ENCODE data around the gene SLC25A18.

Gene SLC25A18

GRCh38 chr22:17580441-17581031, 17.2 kb downstream of the SLC25A18 start:
- Histone ChIP-seq H3K9me3 (replicated peaks in 1 of 2; ENCODE audit: control insufficient read depth in 2 of 2, insufficient read depth in 1 of 2, low read depth in 1 of 2, low read length in 2 of 2) (no peaks in the 10 kb centered on the region), H3K18ac (ENCODE audit: low read length) (peak overlapping the region; percentile 87), H3K9ac (ENCODE audit: low read depth, low read length, poor library complexity) (no peak overlapping the region), H2BK12ac (ENCODE audit: low read length) (peak overlapping the region; percentile 6), H2BK5ac (ENCODE audit: low read length) (no peak overlapping the region), H3K4me3 (ENCODE audit: low read length in 2 of 2) (no peak overlapping the region), H2AK5ac (ENCODE audit: low read depth, low read length) (peak overlapping the region; percentile 84), H4K8ac (ENCODE audit: low read depth, low read length) (peak overlapping the region; percentile 93), H3K23ac (ENCODE audit: low read depth, low read length, poor library complexity) (peak overlapping the region; percentile 55), H3K79me1 (ENCODE audit: low read depth, low read length) (no peaks in the 10 kb centered on the region), H3K4me1 (ENCODE audit: control insufficient read depth in 2 of 2, insufficient read depth in 1 of 2, low read depth in 1 of 2, low read length in 2 of 2) (peaks cover 5 to 7% of the 10 kb centered on the region in 2 donors), H3K27ac (replicated peaks; ENCODE audit: low read length) (no peak overlapping the region), H2BK120ac (ENCODE audit: low read depth, low read length) (peak overlapping the region; percentile 54), H3K4me2 (ENCODE audit: insufficient read depth, low read length, poor library complexity, severe bottlenecking) (no peak overlapping the region), H2AFZ (ENCODE audit: low read length) (peak overlapping the region; percentile 75), H3K14ac (ENCODE audit: low read length) (no peak overlapping the region), H3K36me3 (replicated peaks in 1 of 2; ENCODE audit: control insufficient read depth in 2 of 2, insufficient read depth in 2 of 2, low read length in 2 of 2) (no peaks in the 10 kb centered on the region), H2BK15ac (ENCODE audit: low read length) (peak overlapping the region; percentile 75), H3K27me3 (ENCODE audit: control insufficient read depth in 3 of 3, insufficient read depth in 3 of 3, low read depth in 1 of 3, low read length in 3 of 3) (no peaks in the 10 kb centered on the region), H3K4ac (ENCODE audit: low read length) (no peak overlapping the region), H4K91ac (ENCODE audit: low read depth, low read length, poor library complexity) (no peak overlapping the region)
- no CpG with 5 or more reads among the region's 15 CpGs for WGBS, 2 donors (ENCODE audit: extremely low coverage in 2 of 2, insufficient read length in 2 of 2, insufficient replicate concordance in 1 of 2)
- no peak for DNase-seq (ENCODE audit: low spot score)

DNA sequence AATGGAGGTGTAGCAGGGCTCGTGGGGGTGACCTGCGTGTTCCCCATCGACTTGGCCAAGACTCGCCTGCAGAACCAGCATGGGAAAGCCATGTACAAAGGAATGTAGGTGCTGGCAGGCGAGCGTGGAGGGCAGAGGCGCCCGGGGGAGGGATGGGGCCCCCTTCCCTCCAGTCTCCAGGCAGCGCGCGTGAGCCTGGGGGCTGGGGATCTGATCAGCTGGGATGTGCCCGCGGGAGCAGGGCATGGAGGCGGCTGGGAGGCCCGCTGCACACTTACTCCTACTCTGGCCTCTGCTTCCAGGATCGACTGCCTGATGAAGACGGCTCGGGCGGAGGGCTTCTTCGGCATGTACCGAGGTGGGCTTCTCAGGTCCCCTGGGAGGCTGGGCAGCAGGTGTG, 17.8 kb downstream of the SLC25A18 start:
- Histone ChIP-seq H2BK12ac (ENCODE audit: low read length) (peak overlapping the region; percentile 6), H3K4me3 (ENCODE audit: low read length in 2 of 2) (no peak overlapping the region), H3K27me3 (ENCODE audit: control insufficient read depth in 3 of 3, insufficient read depth in 3 of 3, low read depth in 1 of 3, low read length in 3 of 3) (no peaks in the 10 kb centered on the region), H3K4me1 (ENCODE audit: control insufficient read depth in 2 of 2, insufficient read depth in 1 of 2, low read depth in 1 of 2, low read length in 2 of 2) (peaks cover 5 to 6% of the 10 kb centered on the region in 2 donors), H2BK120ac (ENCODE audit: low read depth, low read length) (peak overlapping the region; percentile 54), H3K9me3 (replicated peaks in 1 of 2; ENCODE audit: control insufficient read depth in 2 of 2, insufficient read depth in 1 of 2, low read depth in 1 of 2, low read length in 2 of 2) (no peaks in the 10 kb centered on the region), H3K4ac (ENCODE audit: low read length) (peak overlapping the region; percentile 89), H2AFZ (ENCODE audit: low read length) (peak overlapping the region; percentile 75), H2BK5ac (ENCODE audit: low read length) (no peak overlapping the region), H4K91ac (ENCODE audit: low read depth, low read length, poor library complexity) (no peak overlapping the region), H4K8ac (ENCODE audit: low read depth, low read length) (peak overlapping the region; percentile 93), H3K23ac (ENCODE audit: low read depth, low read length, poor library complexity) (peak overlapping the region; percentile 55), H3K14ac (ENCODE audit: low read length) (no peak overlapping the region), H3K18ac (ENCODE audit: low read length) (peak overlapping the region; percentile 87), H2AK5ac (ENCODE audit: low read depth, low read length) (peak overlapping the region; percentile 84), H3K27ac (replicated peaks; ENCODE audit: low read length) (no peak overlapping the region), H3K36me3 (replicated peaks in 1 of 2; ENCODE audit: control insufficient read depth in 2 of 2, insufficient read depth in 2 of 2, low read length in 2 of 2) (no peaks in the 10 kb centered on the region), H3K9ac (ENCODE audit: low read depth, low read length, poor library complexity) (no peak overlapping the region), H3K79me1 (ENCODE audit: low read depth, low read length) (no peaks in the 10 kb centered on the region), H3K4me2 (ENCODE audit: insufficient read depth, low read length, poor library complexity, severe bottlenecking) (no peak overlapping the region), H2BK15ac (ENCODE audit: low read length) (peak overlapping the region; percentile 75)
- no CpG with 5 or more reads among the region's 21 CpGs for WGBS, 2 donors (ENCODE audit: extremely low coverage in 2 of 2, insufficient read length in 2 of 2, insufficient replicate concordance in 1 of 2)
- DNase-seq (ENCODE audit: low spot score), result no peak

DNA sequence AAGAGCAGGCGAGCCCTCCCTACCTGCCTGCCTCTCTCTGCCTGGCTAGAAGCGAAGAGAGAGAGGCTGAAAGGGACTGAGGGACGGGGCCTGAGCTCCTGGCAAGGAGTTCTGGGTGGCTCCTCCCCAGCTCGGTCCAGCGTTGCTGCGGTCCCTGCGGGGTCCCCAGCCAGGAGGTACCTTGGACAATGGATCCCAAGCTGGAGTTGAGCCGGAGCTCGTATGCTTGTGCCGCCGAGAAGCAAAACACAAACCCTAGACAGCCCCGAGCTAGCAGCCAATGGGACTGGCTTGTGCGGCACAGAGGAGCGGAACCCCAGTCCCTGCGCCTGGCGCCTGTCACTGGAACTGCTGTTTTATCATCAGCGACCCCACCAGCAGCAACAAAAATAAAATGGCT, 18.3 kb downstream of the SLC25A18 start:
- WGBS, 2 donors (ENCODE audit: extremely low coverage in 2 of 2, insufficient read length in 2 of 2, insufficient replicate concordance in 1 of 2), result no CpG with 5 or more reads among the region's 17 CpGs
- Histone ChIP-seq H2AK5ac (ENCODE audit: low read depth, low read length) (peak overlapping the region; percentile 84), H3K4me2 (ENCODE audit: insufficient read depth, low read length, poor library complexity, severe bottlenecking) (no peak overlapping the region), H2BK15ac (ENCODE audit: low read length) (no peak overlapping the region), H3K27ac (replicated peaks; ENCODE audit: low read length) (no peak overlapping the region), H3K9me3 (replicated peaks in 1 of 2; ENCODE audit: control insufficient read depth in 2 of 2, insufficient read depth in 1 of 2, low read depth in 1 of 2, low read length in 2 of 2) (no peaks in the 10 kb centered on the region), H3K23ac (ENCODE audit: low read depth, low read length, poor library complexity) (peak overlapping the region; percentile 55), H2BK5ac (ENCODE audit: low read length) (no peak overlapping the region), H3K14ac (ENCODE audit: low read length) (peak overlapping the region; percentile 47), H3K36me3 (replicated peaks in 1 of 2; ENCODE audit: control insufficient read depth in 2 of 2, insufficient read depth in 2 of 2, low read length in 2 of 2) (no peaks in the 10 kb centered on the region), H4K91ac (ENCODE audit: low read depth, low read length, poor library complexity) (no peak overlapping the region), H3K4ac (ENCODE audit: low read length) (no peak overlapping the region), H3K4me3 (ENCODE audit: low read length in 2 of 2) (no peak overlapping the region), H3K18ac (ENCODE audit: low read length) (peak overlapping the region; percentile 57), H2BK120ac (ENCODE audit: low read depth, low read length) (no peak overlapping the region), H3K9ac (ENCODE audit: low read depth, low read length, poor library complexity) (no peak overlapping the region), H3K27me3 (ENCODE audit: control insufficient read depth in 3 of 3, insufficient read depth in 3 of 3, low read depth in 1 of 3, low read length in 3 of 3) (no peaks in the 10 kb centered on the region), H3K79me1 (ENCODE audit: low read depth, low read length) (no peaks in the 10 kb centered on the region), H3K4me1 (ENCODE audit: control insufficient read depth in 2 of 2, insufficient read depth in 1 of 2, low read depth in 1 of 2, low read length in 2 of 2) (peaks cover 3 to 6% of the 10 kb centered on the region in 2 donors), H4K8ac (ENCODE audit: low read depth, low read length) (no peak overlapping the region), H2BK12ac (ENCODE audit: low read length) (no peak overlapping the region), H2AFZ (ENCODE audit: low read length) (peak overlapping the region; percentile 75)
- DNase-seq (ENCODE audit: low spot score), result no peak

DNA sequence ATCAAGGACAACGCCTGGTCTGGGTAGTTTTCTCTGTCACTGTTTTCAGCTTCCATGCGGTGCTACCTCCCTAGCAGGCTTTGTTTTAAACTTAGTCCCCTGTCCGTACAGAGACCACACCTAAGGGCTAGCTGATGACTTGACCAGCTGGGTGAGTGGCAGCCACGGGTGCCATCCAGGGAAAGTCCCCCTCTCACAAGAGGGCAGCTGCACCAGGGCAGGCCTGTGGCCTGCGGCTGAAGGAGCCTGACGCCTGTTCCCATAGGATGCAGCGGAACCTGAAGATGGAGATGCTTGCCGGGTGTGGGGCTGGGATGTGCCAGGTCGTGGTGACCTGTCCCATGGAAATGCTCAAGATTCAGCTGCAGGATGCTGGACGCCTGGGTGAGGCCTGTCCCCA, 19.9 kb downstream of the SLC25A18 start:
- Histone ChIP-seq H3K4me2 (ENCODE audit: insufficient read depth, low read length, poor library complexity, severe bottlenecking) (no peak overlapping the region), H3K27me3 (ENCODE audit: control insufficient read depth in 3 of 3, insufficient read depth in 3 of 3, low read depth in 1 of 3, low read length in 3 of 3) (no peaks in the 10 kb centered on the region), H3K9ac (ENCODE audit: low read depth, low read length, poor library complexity) (no peak overlapping the region), H3K79me1 (ENCODE audit: low read depth, low read length) (no peaks in the 10 kb centered on the region), H2BK5ac (ENCODE audit: low read length) (no peak overlapping the region), H2AK5ac (ENCODE audit: low read depth, low read length) (no peak overlapping the region), H3K4me1 (ENCODE audit: control insufficient read depth in 2 of 2, insufficient read depth in 1 of 2, low read depth in 1 of 2, low read length in 2 of 2) (peaks cover 6 to 7% of the 10 kb centered on the region in 2 donors), H2BK12ac (ENCODE audit: low read length) (no peak overlapping the region), H3K36me3 (replicated peaks in 1 of 2; ENCODE audit: control insufficient read depth in 2 of 2, insufficient read depth in 2 of 2, low read length in 2 of 2) (no peaks in the 10 kb centered on the region), H3K4me3 (ENCODE audit: low read length in 2 of 2) (no peak overlapping the region), H4K91ac (ENCODE audit: low read depth, low read length, poor library complexity) (no peak overlapping the region), H3K23ac (ENCODE audit: low read depth, low read length, poor library complexity) (no peak overlapping the region), H3K9me3 (replicated peaks in 1 of 2; ENCODE audit: control insufficient read depth in 2 of 2, insufficient read depth in 1 of 2, low read depth in 1 of 2, low read length in 2 of 2) (peaks cover 0 to 1% of the 10 kb centered on the region in 2 donors), H3K4ac (ENCODE audit: low read length) (no peak overlapping the region), H3K18ac (ENCODE audit: low read length) (no peak overlapping the region), H2AFZ (ENCODE audit: low read length) (no peak overlapping the region), H2BK15ac (ENCODE audit: low read length) (no peak overlapping the region), H3K27ac (replicated peaks; ENCODE audit: low read length) (no peak overlapping the region), H2BK120ac (ENCODE audit: low read depth, low read length) (no peak overlapping the region), H3K14ac (ENCODE audit: low read length) (no peak overlapping the region), H4K8ac (ENCODE audit: low read depth, low read length) (peak overlapping the region; percentile 72)
- no CpG with 5 or more reads among the region's 10 CpGs for WGBS, 2 donors (ENCODE audit: extremely low coverage in 2 of 2, insufficient read length in 2 of 2, insufficient replicate concordance in 1 of 2)
- DNase-seq (ENCODE audit: low spot score), result no peak
